ENCODE results near the gene PITRM1.
"Not testable (repeated sequence)": the region's sequence is repeated elsewhere in the genome, so short reads cannot be mapped to it uniquely, and the experiment has no call there.

The PITRM1 gene

GRCh38 chr10:3192856-3193635, 20.5 kb upstream of the PITRM1 start:
- DNase-seq (ENCODE audit: low read depth): peak; percentile 64

GRCh38 chr10:3190817-3191216, 18.2 kb upstream of the PITRM1 start:
- no peak for DNase-seq (ENCODE audit: low read depth)
- no peak for TF ChIP-seq CTCF (IDR thresholded peaks at IDR 0.05; ENCODE audit: insufficient read depth, low read depth, low read length, missing control alignments)
- no peak overlapping the region for H3K4me3 ChIP-seq (ENCODE audit: low read length)

More at GRCh38 chr10:3192856-3193635, 20.5 kb upstream of the PITRM1 start:
- peak; percentile 92 for TF ChIP-seq CTCF (IDR thresholded peaks at IDR 0.05; ENCODE audit: insufficient read depth, low read depth, low read length, missing control alignments)
- H3K4me3 ChIP-seq (ENCODE audit: low read length): peak overlapping the region; percentile 17

GRCh38 chr10:3187229-3187628, 14.6 kb upstream of the PITRM1 start:
- H3K4me3 ChIP-seq (ENCODE audit: low read length): not testable (repeated sequence)

DNA sequence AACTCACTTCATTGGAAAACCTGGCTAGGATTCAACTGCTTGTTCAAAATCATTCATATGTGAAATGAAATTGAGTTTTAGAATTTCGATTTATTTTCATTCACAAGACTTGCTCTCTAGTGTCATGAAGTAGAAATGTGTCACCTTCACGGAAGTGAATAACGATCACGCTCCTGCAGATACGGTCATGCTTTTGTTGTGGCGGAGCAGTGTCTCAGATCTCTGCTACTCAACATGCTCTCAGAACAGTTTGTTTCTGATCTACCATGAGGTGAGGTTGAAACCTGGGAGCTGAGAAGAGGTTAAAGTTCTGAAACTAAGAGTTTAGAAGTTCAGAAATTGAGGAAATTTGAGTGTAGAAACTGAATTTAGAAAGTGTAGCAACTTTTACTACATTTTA, 13.8 kb upstream of the PITRM1 start:
- no peak for DNase-seq (ENCODE audit: low read depth)
- no peak for TF ChIP-seq CTCF (IDR thresholded peaks at IDR 0.05; ENCODE audit: insufficient read depth, low read depth, low read length, missing control alignments)
- H3K4me3 ChIP-seq (ENCODE audit: low read length): no peak overlapping the region

More at GRCh38 chr10:3187229-3187628, 14.6 kb upstream of the PITRM1 start:
- not testable (repeated sequence) for DNase-seq (ENCODE audit: low read depth)

- TF ChIP-seq CTCF (IDR thresholded peaks at IDR 0.05; ENCODE audit: insufficient read depth, low read depth, low read length, missing control alignments): no peak
- H3K4me3 ChIP-seq (ENCODE audit: low read length): no peak overlapping the region
- DNase-seq (ENCODE audit: low read depth): no peak
Observed at GRCh38 chr10:3185386-3185785, 12.8 kb upstream of the PITRM1 start.

GRCh38 chr10:3180355-3181025, 7.9 kb upstream of the PITRM1 start:
- no peak for DNase-seq (ENCODE audit: low read depth)
- H3K4me3 ChIP-seq (ENCODE audit: low read length): no peak overlapping the region
- no peak for TF ChIP-seq CTCF (IDR thresholded peaks at IDR 0.05; ENCODE audit: insufficient read depth, low read depth, low read length, missing control alignments)

- no peak for TF ChIP-seq CTCF (IDR thresholded peaks at IDR 0.05; ENCODE audit: insufficient read depth, low read depth, low read length, missing control alignments)
- H3K4me3 ChIP-seq (ENCODE audit: low read length): no peak overlapping the region
- no peak for DNase-seq (ENCODE audit: low read depth)
Observed at GRCh38 chr10:3179174-3179573, 6.6 kb upstream of the PITRM1 start.
